ENCODE data around the gene LILRA2.
"Not testable (repeated sequence)": the region's sequence is repeated elsewhere in the genome, so short reads cannot be mapped to it uniquely, and the experiment has no call there.

Gene LILRA2

DNA sequence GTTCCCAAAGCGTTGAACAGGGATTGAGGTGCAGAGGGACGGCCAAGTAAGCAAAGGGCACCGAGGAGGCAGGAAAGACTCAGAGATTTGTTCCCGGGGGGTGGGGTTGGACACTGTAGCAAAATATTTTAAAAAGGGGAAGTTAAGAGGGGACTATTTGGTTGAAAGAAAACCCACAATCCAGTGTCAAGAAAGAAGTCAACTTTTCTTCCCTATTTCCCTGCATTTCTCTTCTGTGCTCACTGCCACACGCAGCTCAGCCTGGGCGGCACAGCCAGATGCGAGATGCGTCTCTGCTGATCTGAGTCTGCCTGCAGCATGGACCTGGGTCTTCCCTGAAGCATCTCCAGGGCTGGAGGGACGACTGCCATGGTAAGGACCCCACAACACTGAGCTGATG is 56.7 kb downstream of the LILRA2 start, which contains the start of gene LILRB1:
TSS of gene LILRB1 (plus strand) at position 223 of the 400 bp plus-strand sequence. CDS start 590 bp downstream, outside the sequence.
- not testable (repeated sequence) for TF ChIP-seq GATA3, GATA2 (IDR thresholded peaks at IDR 0.05; ENCODE audit: low read depth, low read length)

DNA sequence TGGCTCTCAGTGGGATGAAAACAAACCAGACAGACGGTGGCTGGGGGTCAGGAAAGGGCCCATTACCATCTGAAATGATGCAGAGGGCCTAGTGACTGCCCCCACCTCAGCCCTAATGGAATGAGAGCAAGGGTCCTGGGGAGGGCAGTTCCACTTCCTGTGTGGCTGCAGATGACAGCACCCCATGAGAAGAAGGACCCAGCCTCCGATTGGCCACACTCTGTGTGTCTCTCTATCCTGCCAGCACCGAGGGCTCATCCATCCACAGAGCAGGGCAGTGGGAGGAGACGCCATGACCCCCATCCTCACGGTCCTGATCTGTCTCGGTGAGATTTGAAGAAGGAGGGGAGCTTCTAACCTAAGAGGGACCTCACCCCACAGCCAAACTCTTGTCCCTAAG is 57.2 kb downstream of the LILRA2 start:
- TF ChIP-seq GATA3 (IDR thresholded peaks at IDR 0.05; ENCODE audit: low read depth, low read length): no peak
- no peak for TF ChIP-seq GATA2 (IDR thresholded peaks at IDR 0.05; ENCODE audit: low read depth, low read length)

- TF ChIP-seq GATA2 (IDR thresholded peaks at IDR 0.05; ENCODE audit: low read depth, low read length) (no peak), GATA3 (IDR thresholded peaks at IDR 0.05; ENCODE audit: low read depth, low read length) (no peak)
These were observed 59.8 kb downstream of the LILRA2 start for GRCh38 chr19:54633401-54633800.

DNA sequence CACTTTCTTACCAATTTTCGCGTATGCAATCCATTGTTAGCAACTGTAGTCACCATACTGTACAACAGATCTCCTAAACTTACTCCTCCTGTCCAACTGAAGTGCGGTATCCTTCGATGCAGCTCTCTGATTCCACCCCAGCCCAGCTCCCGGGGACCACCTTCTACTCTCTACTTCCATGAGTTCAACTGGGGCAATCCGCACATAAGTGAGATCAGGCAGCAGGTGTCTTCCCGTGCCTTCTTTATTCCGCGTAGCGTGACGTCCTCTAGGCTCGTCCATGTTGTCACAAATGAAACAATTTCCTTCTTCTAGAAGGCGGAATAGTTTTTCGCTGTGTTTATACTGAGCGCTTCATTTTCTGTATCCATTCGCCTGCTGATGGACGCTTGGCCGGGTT is 65.1 kb downstream of the LILRA2 start:
- TF ChIP-seq GATA3 (IDR thresholded peaks at IDR 0.05; ENCODE audit: low read depth, low read length): no peak
- no peak for TF ChIP-seq GATA2 (IDR thresholded peaks at IDR 0.05; ENCODE audit: low read depth, low read length)

All from SH-SY5Y (cell line).